Natural killer cell (primary cell): ENCODE measurements around the gene TTLL12. TPM values are rescaled to one million over a fixed set of nuclear protein-coding genes. Genes with fewer than 3 reads are reported as not detected.

Experiments
- ATAC-seq, 3 donors: fragments of 150-1000 bp in 2 of 3; fragments of 200-7000 bp in 1 of 3; cut with Tn5 transposase; 1 replicate in 1 of 3; 2 replicates in 2 of 3; pipeline ENCODE4 v1.10.0; 2021; ENCODE audit warnings: mild to moderate bottlenecking in 2 of 3, moderate library complexity in 2 of 3
- DNase-seq, 2 donors: peaks; one replicate each; pipeline versions ENCODE4 v3.0.0 to v3.0.0-alpha.2; 2013 to 2021; ENCODE audit warnings: mixed read lengths in 1 of 2
- H3K27ac ChIP-seq: one replicate; pipeline ENCODE4 v1.5.1; 2013; ENCODE audit warnings: mild to moderate bottlenecking, low read length
- H3K27me3 ChIP-seq: one replicate; pipeline ENCODE4 v1.6.1; 2013; ENCODE audit warnings: low read length; ENCODE audit not compliant: control insufficient read depth, insufficient read depth
- H3K36me3 ChIP-seq: one replicate; pipeline ENCODE4 v1.6.1; 2013; ENCODE audit warnings: low read length; ENCODE audit not compliant: control insufficient read depth, insufficient read depth
- H3K4me1 ChIP-seq: one replicate; pipeline ENCODE4 v1.6.1; 2013; ENCODE audit warnings: low read length; ENCODE audit not compliant: control insufficient read depth, insufficient read depth
- H3K4me3 ChIP-seq: one replicate; pipeline ENCODE4 v1.5.1; 2013; ENCODE audit warnings: low read length
- H3K9me3 ChIP-seq: one replicate; pipeline ENCODE4 v1.6.1; 2013; ENCODE audit warnings: low read length; ENCODE audit not compliant: control insufficient read depth, insufficient read depth
- H3K27ac Mint-ChIP-seq, 2 donors: one replicate each; pipeline ENCODE4 v1.8.0; 2022; ENCODE audit warnings: mild to moderate bottlenecking in 2 of 2, mixed read lengths in 2 of 2, moderate library complexity in 1 of 2
- H3K27me3 Mint-ChIP-seq, 2 donors: one replicate each; pipeline ENCODE4 v1.8.0; 2022; ENCODE audit warnings: low read depth in 2 of 2, mixed read lengths in 2 of 2
- H3K36me3 Mint-ChIP-seq: one replicate; pipeline ENCODE4 v1.8.0; 2022; ENCODE audit warnings: mixed read lengths
- H3K4me1 Mint-ChIP-seq, 2 donors: one replicate each; pipeline ENCODE4 v1.8.0; 2022; ENCODE audit warnings: mixed read lengths in 2 of 2
- H3K4me3 Mint-ChIP-seq: one replicate; pipeline ENCODE4 v1.8.0; 2022; ENCODE audit warnings: mild to moderate bottlenecking, moderate library complexity, mixed read lengths
- H3K9me3 Mint-ChIP-seq, 2 donors: one replicate each; pipeline ENCODE4 v1.8.0; 2022; ENCODE audit warnings: mixed read lengths in 2 of 2
- WGBS: methylation state at CpG from one replicate; pipeline ENCODE4 v1.1.7; 2013; ENCODE audit warnings: missing lambda C conversion rate; ENCODE audit not compliant: insufficient coverage; 5-methylcytosine and 5-hydroxymethylcytosine counted together
- intact Hi-C: fragments of 100-400 bp; cut with micrococcal nuclease; formaldehyde crosslinking; loops from one replicate; pipeline ENCODE4 v1.14.2; 2022
- total RNA-seq, 4 donors: library from RNA; stranded (reverse); fragments of 120-200 nt in 1 of 4; gene quantifications; one replicate each; pipeline versions ENCODE4 v1.2.3 to v1.2.4, GENCODE V29; 2013 to 2022
- TF ChIP-seq, protein P1 (sequence below): fragments of 200-600 bp; IDR thresholded peaks from one replicate; pipeline ENCODE4 v1.8.0; 2022; ENCODE audit warnings: antibody characterized with exemption

Gene TTLL12
- total RNA-seq, 3 donors from 2014 or later (not counting 1 experiment from before 2014, with no cell fraction given): 9.3 to 15.5 (median 13.7) TPM

- Histone ChIP-seq H3K4me3 (no peak overlapping the region), H3K9me3 (no peaks in the 10 kb centered on the region), H3K36me3 (peaks cover 3% of the 10 kb centered on the region), H3K27me3 (no peaks in the 10 kb centered on the region), H3K4me1 (peaks cover 43% of the 10 kb centered on the region), H3K27ac (no peak overlapping the region)
- no peak overlapping the region for H3K27ac Mint-ChIP-seq
- peaks cover 17 to 30% of the 10 kb centered on the region in 2 donors for H3K4me1 Mint-ChIP-seq
- no peaks in the 10 kb centered on the region for H3K9me3 Mint-ChIP-seq
- peak overlapping the region; percentile 13 for H3K4me3 Mint-ChIP-seq
- DNase-seq: no peak
- intact Hi-C loops: no loop called here
- TF ChIP-seq, protein P1, sequence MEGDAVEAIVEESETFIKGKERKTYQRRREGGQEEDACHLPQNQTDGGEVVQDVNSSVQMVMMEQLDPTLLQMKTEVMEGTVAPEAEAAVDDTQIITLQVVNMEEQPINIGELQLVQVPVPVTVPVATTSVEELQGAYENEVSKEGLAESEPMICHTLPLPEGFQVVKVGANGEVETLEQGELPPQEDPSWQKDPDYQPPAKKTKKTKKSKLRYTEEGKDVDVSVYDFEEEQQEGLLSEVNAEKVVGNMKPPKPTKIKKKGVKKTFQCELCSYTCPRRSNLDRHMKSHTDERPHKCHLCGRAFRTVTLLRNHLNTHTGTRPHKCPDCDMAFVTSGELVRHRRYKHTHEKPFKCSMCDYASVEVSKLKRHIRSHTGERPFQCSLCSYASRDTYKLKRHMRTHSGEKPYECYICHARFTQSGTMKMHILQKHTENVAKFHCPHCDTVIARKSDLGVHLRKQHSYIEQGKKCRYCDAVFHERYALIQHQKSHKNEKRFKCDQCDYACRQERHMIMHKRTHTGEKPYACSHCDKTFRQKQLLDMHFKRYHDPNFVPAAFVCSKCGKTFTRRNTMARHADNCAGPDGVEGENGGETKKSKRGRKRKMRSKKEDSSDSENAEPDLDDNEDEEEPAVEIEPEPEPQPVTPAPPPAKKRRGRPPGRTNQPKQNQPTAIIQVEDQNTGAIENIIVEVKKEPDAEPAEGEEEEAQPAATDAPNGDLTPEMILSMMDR: no peak
- no peak for ATAC-seq
- WGBS: 95% methylated on average over 2 of the region's 3 CpGs
- no peaks in the 10 kb centered on the region for H3K36me3 Mint-ChIP-seq
- H3K27me3 Mint-ChIP-seq: peaks cover 0 to 2% of the 10 kb centered on the region in 2 donors
Measured at GRCh38 chr22:43144949-43145348, 42.0 kb downstream of the TTLL12 start.

- intact Hi-C loops: no loop called here
- ATAC-seq (peak; percentile 84 to 91 (median 87)), DNase-seq (peak; percentile 76 to 88)
- Mint-ChIP-seq H3K27ac (peak within 1 kb of the TSS; percentile 89 to 90), H3K4me3 (peak within 1 kb of the TSS; percentile 91), H3K9me3 (no peaks in the 10 kb centered on the region), H3K27me3 (peaks cover 0 to 2% of the 10 kb centered on the region in 2 donors), H3K4me1 (peaks cover 16 to 28% of the 10 kb centered on the region in 2 donors), H3K36me3 (no peaks in the 10 kb centered on the region)
- Histone ChIP-seq H3K4me3 (peak within 1 kb of the TSS; percentile 71), H3K27ac (peak within 1 kb of the TSS; percentile 85), H3K9me3 (no peaks in the 10 kb centered on the region), H3K4me1 (peaks cover 29% of the 10 kb centered on the region), H3K27me3 (no peaks in the 10 kb centered on the region), H3K36me3 (peaks cover 3% of the 10 kb centered on the region)
- TF ChIP-seq, protein P1: no peak
- under 1% methylated on average over 83 of the region's 83 CpGs for WGBS
Measured at GRCh38 chr22:43142880-43143562, 43.9 kb downstream of the TTLL12 start, which contains the start of gene MCAT. Gene MCAT (minus strand): TSS chr22:43143398. CDS start chr22:43143348, 50 bp downstream.

- H3K4me1 ChIP-seq: no peaks in the 10 kb centered on the region
- TF ChIP-seq, protein P1: no peak
- Mint-ChIP-seq H3K27ac (no peak overlapping the region), H3K27me3 (no peaks in the 10 kb centered on the region), H3K4me3 (no peak overlapping the region), H3K36me3 (no peaks in the 10 kb centered on the region), H3K4me1 (peaks cover 0 to 6% of the 10 kb centered on the region in 2 donors), H3K9me3 (no peaks in the 10 kb centered on the region)
- no peaks in the 10 kb centered on the region for H3K9me3 ChIP-seq
- intact Hi-C loops: loop anchor here (5.0 kb wide), 1 partner anchor 354 kb away; no protein-coding TSS in a partner anchor
- H3K27ac ChIP-seq: no peak overlapping the region
- H3K36me3 ChIP-seq: peaks cover 19% of the 10 kb centered on the region
- H3K27me3 ChIP-seq: no peaks in the 10 kb centered on the region
- DNase-seq: no peak
- 85% methylated on average over 10 of the region's 10 CpGs for WGBS
- no peak overlapping the region for H3K4me3 ChIP-seq
- ATAC-seq: no peak
Measured at GRCh38 chr22:43136801-43137200, 50.1 kb downstream of the TTLL12 start.
